HG02798 (cell line): Measurements from ENCODE around the gene EVC2.

Experiments
- ATAC-seq: cut with Tn5 transposase; IDR thresholded peaks from one replicate; pipeline ENCODE4 v1.9.1; 2021; ENCODE audit warnings: mild to moderate bottlenecking; ENCODE audit not compliant: unreplicated experiment, poor library complexity

The EVC2 gene

DNA sequence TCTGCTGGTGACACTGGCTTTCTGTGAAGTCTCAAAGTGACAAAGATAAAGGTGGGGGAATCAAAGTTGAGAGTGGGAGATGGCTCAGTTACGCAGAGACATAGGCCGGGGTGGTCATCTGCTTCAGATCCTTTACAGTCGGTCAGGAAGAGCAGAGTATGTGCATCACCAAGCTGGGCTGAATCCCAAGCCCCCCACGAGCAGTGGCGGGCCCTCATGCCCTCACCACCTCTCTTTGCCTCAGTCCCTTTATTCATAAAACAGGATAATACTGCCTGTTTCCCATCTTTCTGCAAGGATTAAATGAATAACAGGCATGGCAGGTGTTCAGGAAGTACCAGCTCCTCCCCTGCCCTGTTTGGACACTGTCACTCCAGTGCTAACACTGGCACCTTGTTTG, 135.6 kb downstream of the EVC2 start:
- ATAC-seq: no peak

GRCh38 chr4:5572114-5572513, 136.2 kb downstream of the EVC2 start:
- no peak for ATAC-seq

DNA sequence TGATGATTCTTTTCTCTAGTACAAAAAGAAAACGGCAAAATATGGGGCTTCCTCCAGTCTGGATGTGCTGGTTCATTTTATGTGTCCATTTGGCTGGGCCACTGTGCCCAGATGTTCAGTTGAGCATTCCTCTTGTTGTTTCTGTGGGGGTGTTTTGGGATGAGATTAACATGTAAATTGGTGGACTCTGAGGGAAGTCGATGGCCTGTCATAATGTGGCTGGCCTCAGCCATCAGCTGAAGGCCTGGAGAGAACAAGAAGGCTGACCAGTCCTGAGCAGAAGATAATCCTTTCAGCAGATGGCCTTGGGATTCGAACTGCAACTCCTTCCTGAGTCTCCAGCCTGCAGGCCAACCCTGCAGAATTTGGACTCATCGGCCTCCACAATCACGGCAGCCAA, 136.7 kb downstream of the EVC2 start:
- no peak for ATAC-seq

DNA sequence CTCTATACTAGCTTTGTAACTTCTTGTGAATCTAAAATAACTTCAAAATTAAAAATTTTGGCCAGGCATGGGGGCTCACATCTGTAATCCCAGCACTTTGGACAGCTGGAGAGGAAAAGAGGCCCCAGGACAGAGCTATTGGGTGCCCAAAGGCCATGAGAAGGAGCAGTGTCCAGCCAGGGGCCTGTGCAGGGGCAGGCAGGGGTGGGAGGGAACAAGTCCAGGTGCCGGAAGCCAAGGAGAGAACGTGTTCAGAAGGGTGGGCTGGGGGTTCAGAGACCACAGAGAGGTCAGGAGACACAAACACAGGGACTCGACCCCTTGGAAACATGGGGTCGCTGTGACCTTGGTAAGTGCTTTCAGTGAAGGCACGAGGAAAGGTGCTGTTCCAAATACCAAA, 138.9 kb downstream of the EVC2 start:
- ATAC-seq: no peak

GRCh38 chr4:5568931-5569330, 139.4 kb downstream of the EVC2 start:
- no peak for ATAC-seq

DNA sequence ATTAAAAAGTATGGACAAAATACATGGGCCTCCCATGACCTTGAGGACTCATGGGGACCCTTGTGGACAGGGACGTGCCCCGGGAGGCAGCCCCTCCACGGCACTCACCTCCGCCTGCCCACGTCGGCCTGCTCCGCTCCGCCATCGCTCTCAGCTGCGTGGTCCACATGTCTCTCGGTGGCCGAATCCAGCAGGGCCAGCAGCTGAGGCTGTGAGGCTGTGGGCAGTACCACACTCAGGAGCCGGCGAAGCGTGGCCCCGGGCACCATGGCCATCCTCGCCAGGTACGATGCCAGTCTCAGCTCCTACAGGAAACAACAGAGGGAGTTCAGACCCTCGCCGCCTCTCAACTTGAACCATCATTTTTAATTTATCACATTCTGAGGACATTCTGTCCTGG, 140.0 kb downstream of the EVC2 start:
- no peak for ATAC-seq

GRCh38 chr4:5566991-5567390, 141.4 kb downstream of the EVC2 start:
- no peak for ATAC-seq

- ATAC-seq: no peak
Observed at GRCh38 chr4:5566526-5566925, 141.8 kb downstream of the EVC2 start.

DNA sequence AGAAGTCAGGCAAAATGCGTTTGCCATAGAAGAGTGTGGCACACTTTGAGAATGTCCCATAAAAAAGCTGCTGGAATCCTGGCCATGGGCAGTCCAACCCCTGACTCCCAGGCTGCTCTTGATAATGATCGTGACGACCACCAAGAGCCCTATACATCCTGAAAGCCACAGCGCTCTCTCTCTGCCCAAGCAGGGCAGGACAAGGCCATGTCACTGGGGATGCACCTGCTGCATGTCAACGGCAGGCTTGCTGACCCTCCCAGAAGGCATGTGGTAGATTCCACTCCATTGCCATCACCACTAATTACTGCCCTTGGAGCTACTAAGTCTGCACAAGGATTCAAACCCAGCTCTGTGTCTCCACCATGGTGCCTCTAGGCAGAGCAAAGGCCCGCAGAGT, 144.5 kb downstream of the EVC2 start:
- ATAC-seq: no peak

- ATAC-seq: no peak
Observed at GRCh38 chr4:5562476-5562875, 145.9 kb downstream of the EVC2 start.

DNA sequence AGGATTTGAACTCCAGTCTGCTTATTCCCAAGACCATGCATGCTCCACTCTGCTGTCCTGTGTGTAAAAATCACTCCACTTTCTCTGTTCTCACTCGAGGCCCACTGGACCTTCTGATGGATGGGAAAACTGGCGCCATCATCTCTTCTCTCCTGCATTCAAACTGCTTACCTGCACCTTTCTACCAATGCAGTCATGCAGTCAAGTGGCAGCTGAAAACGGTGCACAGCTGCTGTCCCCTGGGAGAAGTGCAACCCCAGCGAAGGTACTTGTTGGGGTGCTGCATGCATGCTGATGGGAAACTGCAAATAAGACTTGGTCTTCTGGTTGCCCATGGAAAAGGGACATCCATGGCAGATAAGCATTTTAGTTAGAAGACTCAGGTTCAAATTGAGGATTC, 147.1 kb downstream of the EVC2 start:
- no peak for ATAC-seq

DNA sequence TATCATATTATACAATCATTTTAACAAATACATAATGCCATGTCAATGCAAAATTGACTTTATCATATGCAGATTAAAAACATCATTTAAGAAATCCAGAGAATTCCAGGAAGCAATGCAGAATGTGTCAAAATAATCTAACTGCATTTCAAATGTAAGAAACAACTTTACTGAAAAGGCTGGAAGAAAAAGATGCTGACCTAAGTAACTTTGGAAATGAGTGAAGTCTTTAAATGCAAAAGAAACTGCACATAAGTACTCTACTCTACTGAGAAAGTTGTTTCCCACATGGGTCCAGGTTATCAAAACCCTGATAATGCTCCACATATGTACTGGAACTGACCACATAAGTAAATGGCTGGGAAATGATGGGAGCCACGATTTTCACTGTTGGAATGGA, 149.9 kb downstream of the EVC2 start:
- ATAC-seq: no peak

DNA sequence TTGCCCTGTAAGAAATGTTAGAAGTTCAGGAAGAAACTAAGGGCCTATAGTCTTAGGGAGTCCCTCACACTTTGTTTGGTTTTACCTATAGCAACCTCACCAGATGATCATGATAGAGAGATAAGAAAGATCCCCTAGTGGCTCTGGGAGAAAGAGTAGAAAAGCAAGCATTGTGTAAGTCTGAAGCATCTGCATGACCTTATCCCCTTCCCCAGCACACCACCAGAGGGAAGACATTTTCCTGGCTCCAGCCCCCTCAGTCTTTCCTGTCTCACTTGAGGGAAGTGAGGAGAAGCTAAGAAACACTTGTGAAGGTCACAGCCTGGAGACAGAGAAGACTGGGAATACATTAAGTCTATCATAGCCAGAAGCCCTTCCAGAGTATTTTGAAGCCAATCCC, 154.0 kb downstream of the EVC2 start:
- no peak for ATAC-seq

GRCh38 chr4:5553801-5554200, 154.6 kb downstream of the EVC2 start:
- ATAC-seq: no peak

DNA sequence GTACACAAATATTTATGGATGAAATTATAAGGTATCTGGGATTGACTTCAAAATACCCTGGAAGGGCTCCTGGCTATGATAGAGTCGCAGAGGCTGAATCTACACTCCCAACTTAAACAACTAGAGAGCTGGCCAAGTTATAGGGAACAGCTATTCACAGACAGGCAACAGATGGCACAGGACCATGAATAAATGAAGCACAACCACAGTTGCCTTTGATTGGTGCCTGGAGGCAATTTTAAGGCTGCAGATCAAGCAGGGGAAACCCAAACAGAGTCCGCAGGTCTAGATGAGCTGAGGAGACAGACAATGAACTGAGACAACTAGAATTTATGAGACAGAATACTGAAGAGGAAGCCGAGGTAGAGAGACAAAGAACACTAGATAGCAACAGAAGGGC, 155.9 kb downstream of the EVC2 start:
- ATAC-seq: no peak

DNA sequence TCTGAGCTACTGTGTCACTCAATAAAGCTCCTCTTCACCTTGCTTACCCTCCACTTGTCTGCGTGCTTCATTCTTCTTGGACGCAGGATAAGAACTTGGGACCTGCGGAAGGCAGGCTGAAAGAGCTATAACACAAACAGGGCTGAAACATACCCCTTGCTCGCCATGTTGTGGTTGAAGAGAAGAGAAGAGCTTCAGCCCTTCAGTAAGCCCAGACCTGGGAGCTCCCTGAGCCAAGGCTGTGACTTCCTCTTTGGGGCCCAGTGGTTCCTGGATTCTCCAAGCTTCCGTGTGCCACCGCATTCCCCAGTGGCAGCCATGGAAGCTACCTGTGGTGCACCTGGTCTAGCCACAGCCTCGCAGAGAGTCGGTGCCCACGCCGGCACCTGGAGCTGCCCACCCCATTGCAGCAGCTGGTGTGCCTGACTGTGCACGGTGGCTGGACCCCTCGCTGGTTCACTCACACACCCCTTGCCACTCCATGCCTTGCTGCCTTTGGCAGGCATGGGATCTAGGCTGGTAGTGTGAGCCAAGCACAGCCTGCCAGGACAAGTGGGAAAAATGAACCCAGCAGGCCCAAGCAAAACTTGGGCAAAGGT, 160.6 kb downstream of the EVC2 start:
- no peak for ATAC-seq

- no peak for ATAC-seq
Observed at GRCh38 chr4:5545271-5545670, 163.1 kb downstream of the EVC2 start.

GRCh38 chr4:5544762-5545161, 163.6 kb downstream of the EVC2 start:
- ATAC-seq: no peak

GRCh38 chr4:5543681-5544080, 164.7 kb downstream of the EVC2 start:
- no peak for ATAC-seq

GRCh38 chr4:5541169-5541568, 167.2 kb downstream of the EVC2 start:
- ATAC-seq: no peak

DNA sequence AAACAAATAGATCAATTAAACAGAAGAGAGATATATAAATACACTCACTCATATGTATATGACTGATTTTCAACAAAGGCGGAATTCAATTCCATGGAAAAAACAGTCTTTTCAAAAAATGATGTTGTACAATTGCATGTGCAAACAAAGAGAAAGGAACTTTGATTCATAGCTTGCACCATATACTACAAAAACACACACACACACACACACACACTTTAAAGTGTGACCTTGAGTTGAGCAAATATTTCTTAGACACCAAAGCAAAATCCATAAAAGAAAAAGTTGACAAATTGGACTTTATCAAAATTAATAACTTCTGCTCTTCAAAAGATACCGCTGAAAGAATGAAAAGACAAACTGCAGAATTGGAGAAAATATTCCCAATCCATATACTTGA, 168.8 kb downstream of the EVC2 start:
- no peak for ATAC-seq

DNA sequence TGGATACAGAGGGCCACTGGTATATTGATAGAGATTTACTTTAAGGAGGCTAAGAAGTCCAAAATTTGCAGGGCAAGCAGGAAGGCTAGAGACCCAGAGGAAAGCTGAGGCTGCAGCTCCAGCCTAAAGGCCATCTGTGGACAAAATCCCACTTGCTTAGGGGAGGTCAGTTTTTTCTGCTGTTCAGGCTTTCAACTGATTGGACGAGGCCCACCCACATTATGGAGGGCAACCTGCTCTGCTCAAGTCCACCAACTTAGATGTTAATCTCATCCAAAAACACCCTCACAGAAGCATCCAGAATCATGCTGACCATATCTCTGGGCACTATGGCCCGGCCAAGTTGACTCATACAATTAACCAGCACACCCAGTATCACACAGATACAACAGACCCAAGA, 176.3 kb downstream of the EVC2 start:
- ATAC-seq: no peak

- no peak for ATAC-seq
Observed at GRCh38 chr4:5528031-5528436, 180.3 kb downstream of the EVC2 start.
